Measurements from ENCODE around the gene SHF.
"Not testable (repeated sequence)": the region's sequence is repeated elsewhere in the genome, so short reads cannot be mapped to it uniquely, and the experiment has no call there.

SHF gene, protein sequence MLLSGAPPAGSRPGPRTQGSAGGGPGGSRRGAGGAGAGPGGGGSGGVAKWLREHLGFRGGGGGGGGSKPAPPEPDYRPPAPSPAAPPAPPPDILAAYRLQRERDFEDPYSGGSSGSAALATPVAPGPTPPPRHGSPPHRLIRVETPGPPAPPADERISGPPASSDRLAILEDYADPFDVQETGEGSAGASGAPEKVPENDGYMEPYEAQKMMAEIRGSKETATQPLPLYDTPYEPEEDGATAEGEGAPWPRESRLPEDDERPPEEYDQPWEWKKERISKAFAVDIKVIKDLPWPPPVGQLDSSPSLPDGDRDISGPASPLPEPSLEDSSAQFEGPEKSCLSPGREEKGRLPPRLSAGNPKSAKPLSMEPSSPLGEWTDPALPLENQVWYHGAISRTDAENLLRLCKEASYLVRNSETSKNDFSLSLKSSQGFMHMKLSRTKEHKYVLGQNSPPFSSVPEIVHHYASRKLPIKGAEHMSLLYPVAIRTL

DNA sequence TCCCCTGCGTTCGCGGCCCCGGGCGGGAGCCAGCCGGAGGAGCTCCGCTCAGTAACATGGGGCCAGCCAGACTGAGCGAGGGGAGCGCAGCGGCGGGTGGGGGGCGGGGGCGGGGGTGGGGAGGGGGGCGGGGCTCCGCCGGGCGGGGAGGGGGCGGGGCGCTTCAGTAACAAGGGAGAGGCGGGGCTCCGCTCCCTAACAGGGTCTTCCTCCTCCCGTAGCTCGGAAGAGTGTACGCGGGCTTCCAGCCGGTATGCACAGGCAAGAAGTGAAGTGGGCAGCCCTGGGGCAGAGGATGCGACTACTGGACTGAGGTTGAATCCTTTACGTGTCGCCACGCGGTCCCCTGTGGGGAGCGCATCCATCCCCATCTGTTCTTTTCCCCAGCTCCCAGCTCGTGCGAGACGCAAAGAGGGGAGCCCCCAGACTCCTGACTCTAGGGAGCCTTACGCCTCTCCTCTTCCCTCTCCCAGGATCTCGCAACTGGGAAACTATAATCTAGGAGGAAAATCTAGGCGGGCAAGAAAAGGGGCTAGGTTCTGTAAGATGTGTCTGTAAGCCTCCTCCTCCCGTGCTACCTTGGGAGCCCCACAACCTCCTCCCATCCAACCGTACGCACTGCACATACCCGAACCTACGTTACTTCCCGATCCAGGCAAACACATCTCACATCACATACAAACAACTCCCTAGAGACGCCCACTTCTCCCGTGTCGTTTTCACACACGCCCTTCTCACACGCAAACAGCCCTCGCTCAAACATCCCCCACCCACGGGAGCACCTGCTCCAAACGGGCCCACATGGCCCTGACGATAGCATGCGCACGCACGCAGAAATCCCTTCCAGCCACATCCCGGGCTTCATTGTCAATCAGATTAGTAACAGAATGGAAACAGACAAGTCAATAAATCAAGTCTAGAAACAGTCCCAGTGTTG is at the start of gene SHF:
TSS of gene SHF (minus strand) at position 73 of the 937 bp plus-strand sequence. CDS start at position 58, 15 bp downstream.
- DNase-seq: peak; percentile 88

DNA sequence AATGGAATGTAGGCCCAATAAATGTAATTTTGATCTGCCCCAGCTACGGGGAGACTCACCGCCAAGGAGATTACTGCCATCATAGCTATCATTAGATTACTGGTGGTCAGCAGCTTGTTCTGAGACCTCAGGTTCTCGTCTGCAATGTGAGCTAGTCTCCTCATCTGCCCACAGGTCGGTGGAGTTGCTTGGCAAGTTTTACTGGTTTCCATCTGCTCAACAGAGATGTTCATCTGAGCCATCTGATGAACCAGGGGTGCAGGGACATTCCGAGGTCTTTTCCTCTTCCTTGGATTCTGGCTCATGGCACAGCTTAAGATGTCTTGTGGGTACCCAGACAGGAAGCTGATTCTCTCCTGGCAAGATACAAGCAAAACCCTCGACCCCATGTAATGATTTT is 49.0 kb upstream of the SHF start:
- DNase-seq: not testable (repeated sequence)

DNA sequence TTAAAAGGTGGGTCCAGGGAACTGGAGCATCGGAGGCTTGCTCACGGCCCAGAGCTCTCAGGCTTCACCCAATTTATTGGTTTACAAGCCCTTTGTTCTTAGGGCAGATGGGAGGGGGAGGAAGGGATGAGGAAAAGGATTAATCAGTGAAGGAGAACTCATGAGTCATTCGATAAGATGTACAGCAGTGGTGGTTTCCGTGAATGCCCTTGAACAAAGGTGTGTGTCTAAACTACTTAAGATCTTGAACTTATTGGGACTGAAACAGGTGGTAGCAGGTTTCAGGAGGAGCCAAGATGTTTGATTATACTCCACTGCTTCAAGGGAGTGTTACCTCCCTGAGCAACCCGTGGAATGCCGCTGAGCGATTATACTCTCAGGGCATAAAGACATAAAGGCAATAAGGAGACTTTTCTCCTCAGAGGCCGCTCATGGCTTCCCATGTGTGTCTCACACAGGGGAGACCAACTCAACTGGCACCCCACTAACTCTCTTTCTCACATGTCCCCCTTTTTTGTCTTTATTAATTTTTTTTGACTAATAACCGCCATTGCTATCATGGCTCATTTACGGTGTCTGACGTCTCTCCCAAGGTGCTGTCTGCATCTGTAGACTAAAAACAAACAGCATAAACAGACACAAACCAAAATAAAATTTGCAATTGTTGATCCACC is 46.9 kb upstream of the SHF start:
- DNase-seq: no peak

DNA sequence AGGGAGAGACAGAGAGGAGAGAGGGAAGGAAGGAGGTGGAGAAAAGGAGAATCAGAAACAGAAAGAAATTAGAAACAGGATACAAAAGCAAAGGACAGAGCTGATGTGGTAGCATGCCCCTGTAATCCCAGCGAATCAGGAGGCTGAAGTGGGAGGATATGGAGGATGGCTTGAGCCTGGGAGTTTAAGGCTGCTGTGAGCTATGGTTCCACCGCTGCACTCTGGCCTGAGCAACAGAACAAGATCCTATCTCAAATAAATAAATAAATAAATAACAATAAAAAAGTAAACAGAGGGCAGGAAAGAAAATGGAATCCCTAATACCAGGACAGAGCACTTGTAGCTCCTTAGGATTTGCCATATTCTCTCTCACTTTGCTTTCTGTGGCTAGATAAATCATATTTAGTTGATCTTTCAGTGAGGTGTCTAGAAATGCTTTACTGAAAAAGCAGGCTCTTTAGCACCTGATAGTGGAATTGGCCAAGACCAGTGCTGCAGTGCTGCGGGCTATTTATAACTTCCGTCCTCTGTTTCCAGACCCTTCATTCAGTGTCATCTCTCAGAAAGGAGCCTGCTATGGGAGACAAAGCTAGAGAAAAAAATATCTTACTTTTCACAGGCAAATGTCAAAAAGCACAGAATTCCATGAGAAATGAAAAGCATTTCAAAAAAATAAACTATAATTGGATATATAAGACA is 44.2 kb upstream of the SHF start:
- no peak for DNase-seq

DNA sequence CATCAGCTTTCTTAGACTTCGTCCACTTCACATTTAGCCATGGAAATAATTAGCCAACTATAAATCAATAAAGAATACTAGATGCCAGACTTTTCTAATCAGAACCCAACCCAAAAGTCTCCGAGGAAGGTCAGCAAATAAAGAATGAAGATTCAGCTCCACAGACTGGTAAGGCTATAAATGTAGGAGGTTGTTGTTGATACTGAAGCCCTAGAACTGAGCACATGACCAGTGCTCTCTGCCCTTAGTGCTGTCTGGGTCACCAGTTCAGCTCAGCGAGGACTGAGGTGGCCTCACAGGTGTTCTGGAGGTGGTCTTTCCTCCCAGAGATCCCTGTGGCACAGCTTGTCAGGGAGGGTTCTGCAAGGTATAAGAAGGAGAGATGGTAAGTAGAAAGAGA is 43.4 kb upstream of the SHF start:
- DNase-seq: no peak

DNA sequence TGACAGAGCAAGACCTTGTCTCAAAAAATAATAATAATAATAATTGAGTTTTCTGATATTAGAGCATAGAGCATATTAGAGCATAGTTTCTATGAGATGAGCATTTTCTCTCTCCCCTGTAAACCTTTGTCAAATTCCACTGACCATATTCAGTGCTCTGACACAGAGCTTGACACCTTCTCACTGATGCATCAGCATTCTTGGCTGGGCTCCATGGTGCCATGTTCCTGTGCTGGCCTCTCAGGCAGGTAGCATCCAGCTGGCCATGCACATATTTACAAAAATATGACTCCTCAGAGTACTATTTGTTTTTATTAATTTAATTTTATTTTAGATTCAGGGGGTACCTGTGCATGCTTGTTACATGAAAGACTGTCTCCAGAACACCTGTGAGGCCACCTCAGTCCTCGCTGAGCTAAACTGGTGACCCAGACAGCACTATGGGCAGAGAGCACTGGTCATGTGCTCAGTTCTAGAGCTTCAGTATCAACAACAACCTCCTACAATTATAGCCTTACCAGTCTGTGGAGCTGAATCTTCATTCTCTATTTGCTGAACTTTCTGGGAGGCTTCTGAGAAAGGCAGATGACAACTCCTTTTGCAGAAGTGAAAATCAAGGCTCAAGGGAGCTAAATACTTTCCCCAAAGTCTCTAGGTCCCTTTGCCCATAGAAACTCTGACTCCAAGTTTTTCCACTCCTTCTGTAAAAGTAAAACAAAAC is 42.6 kb upstream of the SHF start:
- DNase-seq: no peak

DNA sequence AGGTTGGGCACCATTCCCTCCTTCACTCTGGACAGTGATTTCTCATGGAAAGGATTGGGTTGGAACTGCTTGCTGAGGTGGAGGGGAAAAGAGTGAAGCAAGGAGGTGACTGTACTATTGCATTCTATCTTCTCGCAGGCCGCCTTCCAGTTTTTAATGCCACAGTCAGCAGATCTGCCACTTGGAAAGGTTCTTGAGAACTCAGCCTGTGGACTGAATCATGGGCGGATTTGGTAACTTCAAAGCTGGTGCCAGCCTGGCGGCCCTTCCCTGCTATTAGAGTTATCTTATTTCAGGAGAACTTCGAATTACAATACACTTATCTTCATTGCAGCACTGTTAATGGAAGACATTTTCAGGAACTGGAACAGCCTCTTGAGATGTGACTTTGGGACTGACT is 41.2 kb upstream of the SHF start:
- DNase-seq: no peak

DNA sequence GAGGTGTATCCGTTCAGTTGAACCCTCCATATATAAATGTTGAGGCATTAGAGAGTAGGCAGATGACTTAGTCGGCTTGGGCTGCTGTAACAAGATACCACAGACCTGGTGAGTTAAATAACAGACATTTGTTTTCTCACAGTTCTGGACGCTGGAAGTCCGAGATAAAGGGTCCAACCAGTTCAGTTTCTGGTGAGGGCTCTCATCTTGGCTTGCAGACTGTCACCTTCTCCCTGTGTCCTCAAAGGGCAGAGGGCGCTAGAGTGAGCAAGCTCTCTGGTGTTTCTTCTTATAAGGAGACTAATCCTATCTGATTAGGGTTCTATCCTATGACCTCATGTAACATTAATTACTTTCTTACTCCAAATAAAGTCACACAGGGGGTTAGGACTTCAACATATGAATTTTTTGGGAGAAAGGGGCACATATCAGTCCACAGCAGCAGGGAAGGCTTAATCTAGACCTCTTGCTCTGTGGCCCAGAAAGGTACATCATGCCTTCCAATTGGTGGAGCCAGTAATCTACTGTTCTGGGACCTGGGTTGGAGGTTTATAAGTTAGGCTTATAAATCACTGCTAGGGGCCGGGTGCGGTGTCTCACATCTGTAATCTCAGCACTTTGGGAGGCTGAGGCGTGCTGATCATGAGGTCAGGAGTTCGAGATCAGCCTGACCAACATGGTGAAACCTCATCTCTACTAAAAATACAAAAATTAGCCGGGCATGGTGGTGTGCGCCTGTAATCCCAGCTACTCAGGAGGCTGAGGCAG is 37.9 kb upstream of the SHF start:
- DNase-seq: no peak

DNA sequence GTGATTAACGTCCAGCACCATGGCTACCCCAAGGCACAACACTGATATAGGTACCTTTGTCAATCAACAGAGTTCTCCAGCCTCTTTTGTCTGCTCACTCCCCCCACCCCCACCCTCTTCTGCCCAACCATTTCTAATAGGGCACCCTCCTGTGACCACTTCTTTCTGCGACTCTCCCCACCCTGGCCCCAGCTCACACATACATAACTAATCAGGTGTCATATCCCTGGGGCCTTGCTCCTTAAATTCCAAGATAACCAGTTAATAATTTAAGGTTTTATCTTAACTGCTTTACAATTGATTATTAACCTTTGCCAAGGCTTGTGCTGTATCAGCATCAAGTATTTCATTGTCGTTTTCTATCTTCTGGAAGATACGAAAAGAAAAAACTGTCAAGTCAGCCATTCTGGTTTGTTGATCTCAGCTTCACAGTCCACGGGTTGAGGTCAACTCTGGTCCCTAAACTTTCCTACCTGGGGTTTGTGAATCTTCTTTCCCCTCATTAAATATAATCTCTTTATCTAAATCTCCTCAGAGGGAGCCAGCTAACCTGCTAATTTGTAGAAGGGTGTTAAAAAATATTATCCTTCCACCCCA is 37.0 kb upstream of the SHF start:
- DNase-seq: no peak

DNA sequence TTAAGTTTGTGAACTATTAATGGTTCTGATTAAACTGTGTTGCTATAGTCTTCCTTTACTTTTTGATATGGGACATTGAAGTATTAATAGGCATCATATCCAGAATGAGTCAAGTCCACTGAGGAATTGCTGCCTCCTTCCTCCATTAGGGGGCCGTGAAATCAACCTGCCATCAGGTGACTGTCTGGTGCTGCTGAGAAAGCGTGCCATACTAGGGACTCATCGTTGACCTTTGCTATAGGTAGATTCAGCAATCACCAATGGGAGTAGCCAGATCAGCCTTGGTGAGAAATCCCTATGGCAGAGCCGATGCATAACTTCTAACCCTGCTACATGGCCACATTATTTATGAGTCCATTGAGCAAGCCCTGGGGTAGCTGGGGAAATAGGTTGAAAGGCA is 34.2 kb upstream of the SHF start:
- DNase-seq: no peak

DNA sequence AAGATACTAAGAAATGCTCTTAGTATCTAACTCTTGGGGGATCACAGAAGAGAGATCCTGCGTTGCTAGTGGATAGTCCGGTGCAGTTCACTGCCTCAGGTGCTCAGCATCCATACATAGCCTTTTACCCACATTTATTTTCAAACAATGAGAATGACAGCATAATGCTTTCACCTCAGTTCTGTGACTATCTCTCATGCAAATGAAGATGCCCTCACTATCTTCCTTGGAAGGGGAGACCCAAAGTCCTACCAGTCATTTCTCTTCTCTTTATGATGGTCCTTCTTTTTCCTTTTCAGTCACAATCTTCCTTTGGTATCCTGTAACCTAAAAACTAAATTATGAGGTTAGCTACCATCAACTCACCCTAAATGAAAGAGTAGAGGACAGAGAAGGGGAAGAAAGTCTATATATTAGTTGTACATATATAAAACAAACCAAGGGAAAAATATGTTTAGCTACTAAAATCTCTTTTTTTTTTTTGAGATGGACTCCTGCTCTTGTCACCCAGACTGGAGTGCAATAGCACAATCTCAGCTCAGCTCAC is 33.4 kb upstream of the SHF start:
- no peak for DNase-seq

DNA sequence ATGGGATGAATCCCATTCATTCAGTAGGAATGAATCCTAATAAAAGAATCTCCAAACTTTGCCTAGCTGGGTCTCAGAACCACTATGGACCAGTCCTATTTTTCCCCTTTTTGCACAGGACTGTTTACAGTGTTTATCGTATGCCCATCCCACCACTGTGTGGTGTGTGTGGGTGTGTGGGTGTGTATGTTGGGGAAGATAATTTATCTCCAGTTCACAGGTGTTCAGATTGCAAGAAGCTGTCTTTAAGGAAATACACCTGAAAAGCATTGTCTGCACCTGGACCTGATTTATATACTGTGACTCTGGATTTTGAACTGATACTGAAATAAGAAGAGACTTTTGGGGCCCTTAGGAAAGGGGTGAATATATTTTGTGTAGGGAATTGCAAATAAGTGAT is 24.7 kb upstream of the SHF start:
- no peak for DNase-seq

DNA sequence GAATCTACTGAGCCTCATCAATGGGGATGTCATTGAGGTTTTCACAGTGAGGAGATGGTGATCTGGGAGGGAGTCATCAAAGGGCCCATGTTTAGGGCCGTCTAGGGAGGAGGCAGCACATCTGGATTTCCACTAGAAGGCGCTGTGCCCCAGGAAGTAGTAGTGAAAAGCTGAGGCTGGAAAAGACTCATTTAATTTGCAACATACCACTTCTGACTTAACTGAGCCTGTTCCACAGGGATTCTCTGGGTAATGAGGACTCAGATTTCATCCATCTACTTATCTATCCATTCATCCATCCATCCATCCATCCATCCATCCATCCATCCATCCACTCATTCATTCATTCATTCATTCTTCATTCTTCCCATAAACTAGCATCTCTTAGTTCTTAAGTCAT is 17.4 kb upstream of the SHF start:
- DNase-seq: peak; percentile 74

DNA sequence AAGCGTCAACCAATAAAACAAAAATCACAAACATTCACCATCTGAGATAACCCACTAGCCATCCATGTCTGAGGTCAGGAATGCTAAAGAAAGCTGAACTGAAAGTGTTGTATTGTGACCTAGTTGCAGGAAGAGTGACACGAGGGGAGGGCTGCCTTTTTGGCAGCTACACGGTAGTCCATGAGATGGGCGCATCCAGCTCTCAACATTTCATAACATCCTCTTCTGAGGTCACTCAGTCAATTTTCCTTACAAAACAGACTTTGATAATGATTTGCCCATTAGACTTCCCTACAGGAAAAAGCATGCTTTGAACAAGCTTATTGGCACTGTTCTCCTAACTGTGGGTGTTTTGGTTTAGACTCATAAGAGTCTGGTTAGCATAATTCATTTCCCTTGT is 15.4 kb upstream of the SHF start:
- no peak for DNase-seq

DNA sequence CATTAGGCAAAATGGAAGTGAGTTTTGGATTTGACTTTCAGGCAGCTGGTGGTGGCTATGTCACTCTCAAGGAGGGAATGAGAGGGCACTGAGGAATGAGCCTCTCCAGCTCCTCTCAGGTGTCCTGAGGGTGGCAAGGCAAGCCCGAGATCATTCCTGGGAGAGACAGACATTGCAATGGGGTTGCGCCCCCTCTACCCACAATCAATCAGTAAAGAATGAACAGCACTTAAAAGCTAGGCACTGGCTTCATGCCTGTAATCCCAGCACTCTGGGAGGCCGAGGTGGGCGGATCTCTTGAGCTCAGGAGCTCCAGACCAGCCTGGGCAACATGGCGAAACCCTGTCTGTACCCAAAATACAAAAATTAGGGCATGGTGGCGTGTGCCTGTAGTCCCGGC is 14.1 kb upstream of the SHF start:
- DNase-seq: no peak

DNA sequence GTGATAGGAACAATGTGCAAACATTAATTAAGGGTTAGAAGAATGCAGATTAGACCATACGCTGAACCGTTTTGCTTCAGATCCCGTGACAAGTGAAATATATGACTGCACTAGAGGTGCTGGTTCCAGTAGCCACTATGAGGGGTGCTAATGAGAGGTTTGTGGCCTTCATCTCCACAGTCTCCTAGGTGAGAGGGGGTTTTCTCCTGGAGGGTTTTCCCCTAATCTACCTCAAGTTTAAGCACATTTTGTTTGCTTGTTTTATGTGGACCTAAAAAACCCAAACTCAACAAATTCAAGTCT is 13.7 kb upstream of the SHF start:
- no peak for DNase-seq

DNA sequence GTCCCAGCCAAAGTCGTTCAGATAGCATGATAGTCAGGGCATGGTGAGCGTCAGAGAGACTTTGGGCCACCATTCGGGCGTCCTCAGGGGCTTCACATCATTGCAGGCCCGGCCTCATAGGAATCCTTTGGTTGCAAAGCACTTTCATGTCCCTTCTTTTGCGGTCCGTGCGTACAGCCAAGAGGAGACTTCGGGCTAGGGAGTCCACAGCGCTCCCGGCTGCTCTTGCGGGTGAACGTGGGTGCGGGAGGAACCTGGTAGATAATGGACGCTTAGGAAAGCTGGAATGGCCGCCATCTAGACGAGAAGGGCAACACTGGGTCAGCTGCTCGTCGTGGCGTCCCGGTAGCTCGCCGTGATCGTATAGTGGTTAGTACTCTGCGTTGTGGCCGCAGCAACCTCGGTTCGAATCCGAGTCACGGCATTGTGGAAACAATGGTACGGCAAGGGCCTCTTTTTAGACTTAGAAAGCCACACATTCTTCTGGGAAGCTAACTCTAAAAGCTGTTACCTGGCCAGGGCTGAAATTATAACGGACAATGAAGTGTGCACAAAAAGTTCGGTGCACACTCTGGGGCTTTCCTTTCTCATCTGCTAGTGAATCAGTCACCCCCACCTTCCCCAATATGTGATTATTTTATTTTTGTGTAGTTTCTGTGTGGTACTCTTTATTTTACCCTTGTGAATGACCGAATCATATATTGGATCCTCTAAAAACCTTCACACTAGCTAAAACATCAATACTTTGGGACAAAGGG is 13.2 kb upstream of the SHF start:
- peak; percentile 94 for DNase-seq

DNA sequence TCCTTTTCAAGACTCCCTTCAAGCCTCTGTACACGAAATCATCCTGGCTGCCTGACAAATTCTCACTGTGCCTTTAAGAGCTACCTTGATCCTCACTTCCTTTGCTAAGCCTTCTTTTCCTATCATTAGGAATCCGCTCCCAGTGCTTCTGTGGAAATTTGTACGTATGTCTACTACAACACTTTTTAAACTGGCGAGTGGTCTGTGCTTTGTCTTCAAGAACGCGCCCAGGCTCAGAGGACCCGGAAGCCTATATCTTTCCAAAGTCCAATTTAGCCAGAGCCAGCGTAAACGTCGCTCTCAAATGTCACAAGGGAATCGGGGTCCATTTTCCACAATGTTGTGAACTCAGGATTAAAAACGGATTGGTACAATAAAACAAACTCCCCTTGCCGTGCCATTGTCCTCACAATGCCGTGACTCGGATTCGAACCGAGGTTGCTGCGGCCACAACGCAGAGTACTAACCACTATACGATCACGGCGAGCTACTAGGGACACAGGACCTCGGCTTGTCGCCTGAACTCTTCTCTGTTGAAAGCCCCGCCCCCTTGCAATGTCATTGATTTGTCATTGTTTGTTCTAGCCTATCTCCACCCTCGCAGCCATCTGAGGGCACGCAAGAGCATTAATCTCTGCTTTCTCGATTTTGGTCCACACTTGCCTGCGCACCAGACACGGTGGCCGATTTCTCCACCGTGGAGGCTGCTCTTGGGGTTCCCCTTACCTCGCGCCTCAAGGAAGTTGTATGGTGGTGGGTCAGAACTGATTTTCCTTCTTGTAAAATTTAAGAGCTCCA is 12.4 kb upstream of the SHF start:
- DNase-seq: peak; percentile 100
